ENCODE data around the gene CALR3.
"Not testable (repeated sequence)": the region's sequence is repeated elsewhere in the genome, so short reads cannot be mapped to it uniquely, and the experiment has no call there.

Gene CALR3

GRCh38 chr19:16454351-16454918 lies 41.5 kb downstream of the CALR3 start:
- peak overlapping the region; percentile 90 to 96 (median 94) for H3K27ac Mint-ChIP-seq
- H3K4me1 Mint-ChIP-seq = peaks cover 42% of the 10 kb centered on the region
- peaks cover 4% of the 10 kb centered on the region for H3K36me3 Mint-ChIP-seq (ENCODE audit: low read depth)
- no peaks in the 10 kb centered on the region for H3K27me3 Mint-ChIP-seq (ENCODE audit: low read depth)
- TF ChIP-seq, protein P1, sequence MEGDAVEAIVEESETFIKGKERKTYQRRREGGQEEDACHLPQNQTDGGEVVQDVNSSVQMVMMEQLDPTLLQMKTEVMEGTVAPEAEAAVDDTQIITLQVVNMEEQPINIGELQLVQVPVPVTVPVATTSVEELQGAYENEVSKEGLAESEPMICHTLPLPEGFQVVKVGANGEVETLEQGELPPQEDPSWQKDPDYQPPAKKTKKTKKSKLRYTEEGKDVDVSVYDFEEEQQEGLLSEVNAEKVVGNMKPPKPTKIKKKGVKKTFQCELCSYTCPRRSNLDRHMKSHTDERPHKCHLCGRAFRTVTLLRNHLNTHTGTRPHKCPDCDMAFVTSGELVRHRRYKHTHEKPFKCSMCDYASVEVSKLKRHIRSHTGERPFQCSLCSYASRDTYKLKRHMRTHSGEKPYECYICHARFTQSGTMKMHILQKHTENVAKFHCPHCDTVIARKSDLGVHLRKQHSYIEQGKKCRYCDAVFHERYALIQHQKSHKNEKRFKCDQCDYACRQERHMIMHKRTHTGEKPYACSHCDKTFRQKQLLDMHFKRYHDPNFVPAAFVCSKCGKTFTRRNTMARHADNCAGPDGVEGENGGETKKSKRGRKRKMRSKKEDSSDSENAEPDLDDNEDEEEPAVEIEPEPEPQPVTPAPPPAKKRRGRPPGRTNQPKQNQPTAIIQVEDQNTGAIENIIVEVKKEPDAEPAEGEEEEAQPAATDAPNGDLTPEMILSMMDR (IDR thresholded peaks at IDR 0.05; ENCODE audit: unreplicated experiment in 3 of 3) = no peak
- no peaks in the 10 kb centered on the region for H3K9me3 Mint-ChIP-seq
- H3K4me3 Mint-ChIP-seq = peak overlapping the region in 1 of 3 experiments; percentile 37

GRCh38 chr19:16452325-16452724 lies 43.6 kb downstream of the CALR3 start:
- H3K9me3 Mint-ChIP-seq = no peaks in the 10 kb centered on the region
- no peak overlapping the region for H3K4me3 Mint-ChIP-seq
- H3K27ac Mint-ChIP-seq = peak overlapping the region in 1 of 3 experiments; percentile 87
- H3K36me3 Mint-ChIP-seq (ENCODE audit: low read depth) = peaks cover 8% of the 10 kb centered on the region
- no peaks in the 10 kb centered on the region for H3K27me3 Mint-ChIP-seq (ENCODE audit: low read depth)
- TF ChIP-seq, protein P1 (IDR thresholded peaks at IDR 0.05; ENCODE audit: unreplicated experiment in 3 of 3) = no peak
- H3K4me1 Mint-ChIP-seq = peaks cover 27% of the 10 kb centered on the region

- Mint-ChIP-seq H3K4me1 (peaks cover 38% of the 10 kb centered on the region), H3K9me3 (no peaks in the 10 kb centered on the region), H3K27ac (no peak overlapping the region), H3K36me3 (ENCODE audit: low read depth) (peaks cover 8% of the 10 kb centered on the region), H3K4me3 (no peak overlapping the region), H3K27me3 (ENCODE audit: low read depth) (no peaks in the 10 kb centered on the region)
- TF ChIP-seq, protein P1 (IDR thresholded peaks at IDR 0.05; ENCODE audit: unreplicated experiment in 3 of 3) = no peak
Measured at GRCh38 chr19:16449330-16449961, 46.5 kb downstream of the CALR3 start.

DNA sequence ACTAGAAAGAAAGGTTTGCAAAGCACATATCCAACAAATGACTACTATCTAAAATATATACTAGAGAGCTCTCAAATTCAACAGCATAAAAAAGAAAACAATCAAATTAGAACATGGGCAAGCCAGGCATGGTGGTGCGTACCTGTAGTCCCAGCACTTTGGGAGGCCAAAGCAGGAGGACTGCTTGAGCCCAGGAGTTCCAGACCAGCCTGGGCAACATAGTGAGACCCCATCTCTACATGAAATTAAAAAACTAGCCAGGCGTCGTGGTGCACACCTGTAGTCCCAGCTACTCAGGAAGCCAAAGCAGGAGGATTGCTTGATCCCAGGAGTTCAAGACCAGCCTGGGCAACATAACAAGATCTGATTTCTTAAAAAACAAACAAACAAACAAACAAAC lies 47.1 kb downstream of the CALR3 start:
- H3K4me3 Mint-ChIP-seq; H3K36me3 Mint-ChIP-seq (ENCODE audit: low read depth); H3K27ac Mint-ChIP-seq; H3K27me3 Mint-ChIP-seq (ENCODE audit: low read depth); H3K9me3 Mint-ChIP-seq: not testable (repeated sequence)
- peaks cover 32% of the 10 kb centered on the region for H3K4me1 Mint-ChIP-seq

DNA sequence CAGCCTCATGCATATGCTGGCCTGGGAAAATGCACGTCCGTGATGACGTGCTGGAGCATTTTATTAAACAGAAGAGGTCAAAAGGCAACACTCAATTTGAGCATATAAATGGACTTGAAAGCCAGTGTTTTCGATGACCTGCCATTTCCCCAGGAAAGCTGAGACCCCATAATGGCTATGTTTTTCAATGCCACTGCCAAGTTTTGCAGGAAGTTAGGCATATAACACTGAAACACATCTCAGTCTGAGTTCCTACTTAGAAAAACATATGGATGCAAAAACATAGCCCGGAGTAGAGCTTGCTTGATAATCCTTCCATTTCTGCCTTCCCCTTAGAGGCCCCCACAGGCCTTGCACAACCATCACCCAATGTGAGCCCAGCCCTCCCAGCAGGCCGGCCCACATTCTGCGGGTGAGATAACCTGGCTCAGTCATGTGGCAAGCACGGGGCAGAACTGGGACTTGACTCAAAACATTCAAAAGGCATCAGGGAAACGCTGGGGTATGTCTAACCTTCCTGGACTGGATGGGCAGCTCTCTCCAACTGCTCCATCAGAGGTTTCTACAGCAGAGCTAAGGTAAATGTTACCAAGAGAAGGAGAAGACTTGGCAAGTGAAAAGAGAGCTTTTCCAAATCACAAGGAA lies 49.1 kb downstream of the CALR3 start:
- H3K4me3 Mint-ChIP-seq = peak overlapping the region; percentile 34 to 60 (median 46)

GRCh38 chr19:16446108-16446723 lies 49.8 kb downstream of the CALR3 start:
- Mint-ChIP-seq H3K27me3 (ENCODE audit: low read depth) (no peaks in the 10 kb centered on the region), H3K4me3 (no peak overlapping the region), H3K27ac (peak overlapping the region; percentile 97 to 98 (median 98)), H3K36me3 (ENCODE audit: low read depth) (peaks cover 8% of the 10 kb centered on the region), H3K9me3 (no peaks in the 10 kb centered on the region), H3K4me1 (peaks cover 47% of the 10 kb centered on the region)
- TF ChIP-seq, protein P1 (IDR thresholded peaks at IDR 0.05; ENCODE audit: unreplicated experiment in 3 of 3) = no peak

More for the DNA sequence above, 49.1 kb downstream of the CALR3 start:
- TF ChIP-seq, protein P1 (IDR thresholded peaks at IDR 0.05; ENCODE audit: unreplicated experiment in 3 of 3) = no peak
- Mint-ChIP-seq H3K27ac (peak overlapping the region; percentile 97 to 98 (median 98)), H3K4me1 (peaks cover 44% of the 10 kb centered on the region), H3K36me3 (ENCODE audit: low read depth) (peaks cover 8% of the 10 kb centered on the region), H3K27me3 (ENCODE audit: low read depth) (no peaks in the 10 kb centered on the region), H3K9me3 (no peaks in the 10 kb centered on the region)
